ENCODE data around the gene HNRNPU. TPM values are rescaled to one million over a fixed set of nuclear protein-coding genes. Genes with fewer than 3 reads are reported as not detected.
A peak's percentile ranks its signal among the peaks of the same experiment; 100 is the strongest.

HNRNPU gene
- total and polyA plus RNA-seq, 4 donors: 45.3 to 233 (median 136) TPM

GRCh38 chr1:244866355-244866754 lies 2.0 kb upstream of the HNRNPU start:
- 92% methylated on average over 1 of the region's 1 CpG for WGBS

GRCh38 chr1:244865820-244866219 lies 1.5 kb upstream of the HNRNPU start:
- 93% methylated on average over 3 of the region's 3 CpGs for WGBS
- H3K27ac ChIP-seq (ENCODE audit: low read depth in 1 of 2, low read length in 2 of 2): peak overlapping the region in 1 of 2 donors; percentile 100
- no peaks in the 10 kb centered on the region for H3K27me3 ChIP-seq (ENCODE audit: control insufficient read depth in 4 of 4, insufficient read depth in 4 of 4, low read length in 3 of 4)
- DNase-seq (ENCODE audit: low spot score): no peak
- peaks cover 0 to 3% (median 0%) of the 10 kb centered on the region in 4 donors for H3K36me3 ChIP-seq (ENCODE audit: control insufficient read depth in 4 of 4, insufficient read depth in 3 of 4, low read depth in 1 of 4, low read length in 3 of 4)
- H3K9ac ChIP-seq (ENCODE audit: low read depth in 1 of 2, low read length in 2 of 2): no peak overlapping the region
- peaks cover 1 to 22% (median 10%) of the 10 kb centered on the region in 4 donors for H3K4me1 ChIP-seq (ENCODE audit: control insufficient read depth in 4 of 4, insufficient read depth in 4 of 4, low read length in 3 of 4)
- no peaks in the 10 kb centered on the region for H3K9me3 ChIP-seq (ENCODE audit: control insufficient read depth in 4 of 4, low read length in 3 of 4)
- no peak overlapping the region for H3K4me3 ChIP-seq (ENCODE audit: low read depth in 1 of 3, low read length in 3 of 3)
- TF ChIP-seq HNF4G (IDR thresholded peaks at IDR 0.05): no peak
- no peak for TF ChIP-seq ATF3 (IDR thresholded peaks at IDR 0.05)
- TF ChIP-seq HNF4A (conservative IDR thresholded peaks at IDR 0.05): no peak
- no peak for TF ChIP-seq REST (IDR thresholded peaks at IDR 0.05)
- no peak for TF ChIP-seq FOXA2 (IDR thresholded peaks at IDR 0.05)
- no peak for TF ChIP-seq FOXA1 (IDR thresholded peaks at IDR 0.05)
- no peak for TF ChIP-seq CTCF (IDR thresholded peaks at IDR 0.05; ENCODE audit: low read depth, low read length, missing input control)
- no peak for TF ChIP-seq GABPA (IDR thresholded peaks at IDR 0.05 in 1 of 2, conservative IDR thresholded peaks at IDR 0.05 in 1 of 2)
- TF ChIP-seq ZBTB33 (IDR thresholded peaks at IDR 0.05): no peak
- no peak for TF ChIP-seq NR2F2 (IDR thresholded peaks at IDR 0.05)
- no peak for TF ChIP-seq YY1 (IDR thresholded peaks at IDR 0.05)
- no peak for TF ChIP-seq RAD21 (IDR thresholded peaks at IDR 0.05)

More at GRCh38 chr1:244866355-244866754, 2.0 kb upstream of the HNRNPU start:
- H3K27ac ChIP-seq (ENCODE audit: low read depth in 1 of 2, low read length in 2 of 2): no peak overlapping the region
- DNase-seq (ENCODE audit: low spot score): no peak
- no peak for TF ChIP-seq FOXA1 (IDR thresholded peaks at IDR 0.05)
- no peak for TF ChIP-seq NR2F2 (IDR thresholded peaks at IDR 0.05)
- no peak for TF ChIP-seq HNF4G (IDR thresholded peaks at IDR 0.05)
- no peak for TF ChIP-seq RAD21 (IDR thresholded peaks at IDR 0.05)
- TF ChIP-seq ZBTB33 (IDR thresholded peaks at IDR 0.05): no peak
- TF ChIP-seq CTCF (IDR thresholded peaks at IDR 0.05; ENCODE audit: low read depth, low read length, missing input control): no peak
- TF ChIP-seq YY1 (IDR thresholded peaks at IDR 0.05): no peak
- TF ChIP-seq TAF1 (conservative IDR thresholded peaks at IDR 0.05): no peak
- TF ChIP-seq GABPA (IDR thresholded peaks at IDR 0.05 in 1 of 2, conservative IDR thresholded peaks at IDR 0.05 in 1 of 2): no peak
- TF ChIP-seq JUND (IDR thresholded peaks at IDR 0.05): no peak
- no peak overlapping the region for H3K9ac ChIP-seq (ENCODE audit: low read depth in 1 of 2, low read length in 2 of 2)
- no peak overlapping the region for H3K4me3 ChIP-seq (ENCODE audit: low read depth in 1 of 3, low read length in 3 of 3)
- H3K9me3 ChIP-seq (ENCODE audit: control insufficient read depth in 4 of 4, low read length in 3 of 4): no peaks in the 10 kb centered on the region
- H3K4me1 ChIP-seq (ENCODE audit: control insufficient read depth in 4 of 4, insufficient read depth in 4 of 4, low read length in 3 of 4): peaks cover 1 to 17% (median 5%) of the 10 kb centered on the region in 4 donors
- H3K27me3 ChIP-seq (ENCODE audit: control insufficient read depth in 4 of 4, insufficient read depth in 4 of 4, low read length in 3 of 4): no peaks in the 10 kb centered on the region
- peaks cover 0 to 3% (median 0%) of the 10 kb centered on the region in 4 donors for H3K36me3 ChIP-seq (ENCODE audit: control insufficient read depth in 4 of 4, insufficient read depth in 3 of 4, low read depth in 1 of 4, low read length in 3 of 4)

Measured in liver (tissue), 9 donors.